GM18873 (cell line): ENCODE results near the gene SIPA1.
"Not testable (repeated sequence)": the region's sequence is repeated elsewhere in the genome, so short reads cannot be mapped to it uniquely, and the experiment has no call there.

Experiments used
- ATAC-seq: cut with Tn5 transposase; IDR thresholded peaks from one replicate; pipeline ENCODE4 v1.9.1; 2021; ENCODE audit warnings: mild to moderate bottlenecking, moderate library complexity, moderate number of reproducible peaks; ENCODE audit not compliant: unreplicated experiment, low FRiP score

SIPA1 gene

DNA sequence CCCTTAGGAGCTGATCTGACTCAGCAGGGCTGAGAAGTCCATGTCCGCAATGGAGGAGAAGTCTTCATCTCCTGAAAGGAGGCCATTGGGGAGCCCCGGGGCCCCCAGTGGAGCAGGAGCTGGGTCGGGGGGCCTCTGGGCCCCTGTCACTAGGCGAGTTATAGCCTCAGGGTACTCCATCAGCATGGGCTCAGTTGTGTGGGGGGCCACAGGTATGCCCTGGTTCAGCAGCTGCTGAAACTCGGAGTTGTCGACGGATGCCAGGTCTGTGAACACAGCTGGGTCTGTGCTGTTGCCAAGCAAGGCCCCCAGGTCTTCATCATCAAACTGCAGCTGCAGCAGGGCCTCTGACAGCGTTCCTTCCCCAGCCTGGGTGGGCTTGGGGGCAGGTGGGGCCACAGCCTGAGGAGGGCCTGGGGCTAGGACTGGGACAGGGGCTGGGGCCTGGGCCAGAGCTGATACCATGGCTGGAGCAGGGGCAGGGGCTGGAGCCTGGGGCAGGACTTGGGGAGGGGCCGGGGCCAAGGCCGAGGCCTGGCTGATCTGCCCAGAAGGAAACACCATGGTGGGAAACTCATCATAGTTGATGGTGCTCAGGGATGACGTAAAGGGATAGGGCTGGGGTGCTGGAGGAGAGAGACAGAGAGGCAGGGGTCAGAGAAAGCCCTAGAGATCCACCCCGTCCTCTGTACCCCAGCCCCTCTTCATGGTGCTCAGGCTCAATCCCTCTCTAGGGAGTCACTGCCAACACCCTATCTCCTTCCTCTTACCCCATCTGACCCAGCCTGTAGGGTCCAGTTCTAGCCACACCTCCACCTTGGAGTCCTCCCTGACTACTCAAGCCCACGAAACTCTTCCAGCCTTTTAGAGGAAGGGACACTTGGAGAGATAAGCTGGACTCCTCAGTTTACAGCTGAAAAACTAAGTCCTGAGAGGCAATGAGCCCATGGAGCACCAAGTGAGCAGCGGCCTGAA is 16.8 kb downstream of the SIPA1 start:
- ATAC-seq: no peak

- ATAC-seq: no peak
Measured at GRCh38 chr11:65655570-65656332, 17.9 kb downstream of the SIPA1 start.

DNA sequence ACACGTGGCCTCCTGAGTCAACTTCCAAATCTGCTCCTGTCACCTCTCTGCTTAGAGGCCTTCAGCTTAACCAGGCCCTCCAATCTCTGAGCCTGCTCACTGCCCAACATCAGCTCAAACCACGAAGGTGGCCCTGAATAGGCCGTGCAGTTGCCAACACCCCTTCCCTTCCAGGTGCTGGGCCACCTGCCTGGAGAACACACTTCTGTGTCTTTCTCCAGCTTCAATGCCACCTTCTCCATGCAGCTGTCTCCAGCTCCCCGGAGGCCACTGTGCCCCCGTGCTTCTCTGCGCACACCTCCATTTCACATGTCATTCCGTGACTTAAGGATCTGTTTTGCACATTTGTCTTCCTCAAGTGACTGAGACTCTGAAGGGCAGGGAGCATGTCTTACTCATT is 19.5 kb downstream of the SIPA1 start:
- ATAC-seq: no peak

DNA sequence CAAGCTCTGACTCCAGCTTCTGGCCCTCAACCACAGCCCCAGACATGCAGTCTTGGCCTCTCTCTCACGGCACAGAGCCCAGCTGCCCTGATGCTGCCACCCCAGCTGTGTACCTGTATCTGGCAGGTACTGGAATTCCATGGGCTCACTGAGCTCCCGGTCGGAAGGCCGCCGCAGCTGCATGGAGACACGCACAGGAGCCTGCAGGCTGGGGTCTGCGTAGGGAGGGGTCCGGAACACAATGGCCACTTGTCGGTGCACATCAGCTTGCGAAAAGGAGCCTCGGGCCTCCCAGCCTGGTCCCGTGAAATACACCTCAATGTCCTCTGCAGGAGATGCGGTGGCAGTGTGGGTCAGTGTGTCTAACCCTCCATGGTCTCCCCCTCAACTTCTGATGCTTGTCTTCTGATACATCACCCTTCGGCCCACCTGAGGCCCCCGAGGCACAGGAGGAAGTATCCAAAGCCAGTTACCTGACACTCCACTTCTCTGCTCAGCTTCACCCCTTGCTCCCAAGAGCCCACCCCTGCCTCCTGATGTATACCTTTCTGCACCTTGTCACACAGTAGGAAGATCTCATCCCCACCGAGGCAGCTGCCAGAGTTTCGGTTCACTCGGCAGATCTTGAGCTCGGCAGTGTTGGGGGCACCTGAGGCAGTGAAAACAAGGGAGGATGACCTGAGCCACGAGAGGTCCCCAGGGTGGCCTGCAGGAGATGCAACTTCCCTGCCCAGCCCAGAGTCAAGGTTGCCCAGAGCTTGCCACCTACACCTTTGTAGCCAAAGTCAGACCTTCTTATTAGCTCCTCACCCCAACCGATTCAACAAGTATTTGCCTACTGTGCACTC is 20.5 kb downstream of the SIPA1 start:
- ATAC-seq: no peak

DNA sequence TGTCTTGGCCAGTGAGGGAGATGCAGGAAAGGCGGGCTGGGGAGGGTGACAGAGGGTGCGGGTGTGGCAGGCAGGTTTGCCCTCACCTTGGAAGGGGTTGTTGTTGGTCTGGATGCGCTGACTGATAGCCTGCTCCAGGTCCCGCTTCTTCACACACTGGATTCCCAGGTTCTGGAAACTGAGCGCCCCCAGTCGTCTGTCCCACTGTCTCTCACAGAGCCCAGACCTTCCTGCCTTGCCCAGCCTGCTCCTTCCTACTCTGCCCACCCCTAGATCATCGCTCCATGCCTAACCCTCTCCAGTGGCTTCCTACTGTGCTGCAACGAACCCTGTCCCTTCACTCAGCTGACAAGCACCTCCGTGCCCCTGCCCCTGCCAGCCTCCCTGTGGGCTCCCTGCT is 22.1 kb downstream of the SIPA1 start:
- ATAC-seq: no peak

- ATAC-seq: not testable (repeated sequence)
Measured at GRCh38 chr11:65660908-65661307, 23.0 kb downstream of the SIPA1 start.

GRCh38 chr11:65661599-65662246 is 23.8 kb downstream of the SIPA1 start:
- no peak for ATAC-seq

DNA sequence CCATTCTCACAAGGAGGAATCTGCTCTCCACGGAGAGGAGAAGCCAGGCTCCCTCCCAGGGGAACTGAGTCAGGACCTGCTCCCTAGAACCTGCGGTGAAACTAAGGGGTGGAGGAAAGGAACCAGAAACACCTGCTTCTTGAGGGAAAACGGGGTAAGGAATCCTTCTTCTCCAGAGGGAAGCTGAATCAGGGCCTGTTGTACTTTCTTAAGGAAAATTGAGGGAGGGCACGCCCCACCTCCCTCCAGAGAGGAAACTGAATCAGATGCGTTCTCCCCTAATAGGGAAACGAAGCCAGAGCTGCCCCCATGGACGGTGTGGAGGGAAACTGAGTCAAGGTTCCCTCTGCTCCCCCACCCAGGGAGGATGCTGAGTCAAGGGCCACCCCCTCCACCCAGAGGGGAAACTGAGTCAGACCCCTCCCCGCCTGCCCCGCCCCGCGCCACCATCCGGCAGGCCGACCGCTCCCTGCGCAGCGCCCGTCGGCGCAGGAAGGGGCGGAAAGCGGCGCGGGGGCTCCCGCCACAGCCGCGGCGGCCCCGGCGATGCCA is 24.4 kb downstream of the SIPA1 start:
- ATAC-seq: no peak

- ATAC-seq: peak; percentile 74
Measured at GRCh38 chr11:65662799-65663638, 25.1 kb downstream of the SIPA1 start, which contains the start of gene RELA. Gene RELA, minus strand, starts transcription at chr11:65662916. Its CDS starts 84 bp downstream, at chr11:65662832.

DNA sequence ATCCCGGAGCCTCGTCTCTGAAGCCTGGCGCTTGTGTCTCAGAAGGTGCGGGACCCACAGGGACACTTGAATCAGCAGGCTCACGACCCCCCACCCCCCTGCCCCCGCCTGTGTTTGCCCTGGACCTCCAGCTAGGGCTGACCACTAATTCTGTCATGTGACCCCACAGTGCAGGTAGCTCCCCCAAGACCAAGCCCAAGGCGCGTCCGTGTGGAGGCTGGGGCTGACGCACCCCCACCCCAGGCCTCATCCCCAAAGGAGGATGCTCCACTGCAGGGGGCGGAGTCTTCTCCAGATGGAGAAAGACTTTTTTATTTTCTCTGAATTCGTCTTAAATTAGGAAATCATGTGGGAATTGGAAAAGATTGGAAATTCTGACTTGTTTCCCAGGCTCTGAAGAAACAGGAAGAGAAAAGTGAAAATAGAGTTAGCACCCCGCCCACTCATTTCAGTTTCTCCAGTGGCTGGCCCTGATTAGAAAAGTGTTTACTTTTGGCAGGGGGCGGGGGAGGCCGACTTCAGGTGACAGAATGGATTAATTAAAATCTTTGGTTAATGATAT is 25.8 kb downstream of the SIPA1 start:
- ATAC-seq: no peak

- ATAC-seq: no peak
Measured at GRCh38 chr11:65672180-65672860, 34.4 kb downstream of the SIPA1 start.

GRCh38 chr11:65672982-65673381 is 35.1 kb downstream of the SIPA1 start:
- no peak for ATAC-seq

DNA sequence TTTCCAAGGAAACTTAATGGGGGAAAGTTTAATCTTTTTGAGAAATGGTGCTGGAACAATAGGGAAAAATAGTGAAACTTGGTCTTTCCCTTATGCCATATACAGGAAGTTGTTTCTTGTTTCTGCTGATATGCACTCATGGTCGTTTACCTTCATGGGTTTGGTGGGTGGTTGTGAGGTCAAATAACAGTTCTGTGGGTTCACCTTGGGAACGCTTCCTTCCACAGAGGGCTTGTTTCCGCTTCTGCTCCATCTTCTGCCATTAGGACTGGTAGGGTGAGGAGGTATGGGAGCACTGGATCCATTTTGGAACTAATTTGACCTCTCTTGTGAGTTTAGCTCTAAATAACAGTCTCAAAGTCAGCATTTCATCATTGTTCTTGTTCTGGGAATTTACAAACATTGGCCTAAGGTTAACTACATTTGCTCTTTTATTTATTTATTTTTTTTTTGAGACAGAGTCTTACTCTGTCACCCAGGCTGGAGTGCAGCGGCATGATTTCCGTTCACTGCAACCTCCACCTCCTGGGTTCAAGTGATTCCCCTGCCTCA is 42.4 kb downstream of the SIPA1 start:
- no peak for ATAC-seq

- not testable (repeated sequence) for ATAC-seq
Measured at GRCh38 chr11:65683480-65683879, 45.6 kb downstream of the SIPA1 start.

DNA sequence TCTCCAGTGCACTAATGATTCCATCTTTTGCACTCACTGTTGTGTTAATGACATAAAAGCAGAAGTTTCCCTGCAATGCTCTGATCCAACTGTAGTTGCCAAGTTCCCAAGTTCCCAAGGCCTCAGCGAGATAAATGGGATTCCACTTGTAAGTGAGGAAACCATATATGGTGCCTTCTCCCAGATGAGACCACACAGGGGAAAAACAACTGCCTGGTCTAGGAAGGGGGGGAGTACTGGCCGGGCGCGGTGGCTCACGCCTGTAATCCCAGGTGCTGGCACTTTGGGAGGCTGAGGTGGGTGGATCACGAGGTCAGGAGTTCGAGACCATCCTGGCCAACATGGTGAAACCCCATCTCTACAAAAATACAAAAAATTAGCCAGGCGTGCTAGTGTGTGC is 48.1 kb downstream of the SIPA1 start:
- ATAC-seq: no peak

GRCh38 chr11:65691847-65692246 is 53.9 kb downstream of the SIPA1 start:
- ATAC-seq: not testable (repeated sequence)

GRCh38 chr11:65692367-65692766 is 54.5 kb downstream of the SIPA1 start:
- ATAC-seq: no peak
